GM10266 (cell line): ENCODE results near the gene HHATL.

Experiments used
- DNase-seq: peaks from one replicate; pipeline ENCODE4 v3.0.0; 2012; ENCODE audit errors: extremely low spot score
- TF ChIP-seq, protein P1 (sequence below): IDR thresholded peaks from 2 replicates; pipeline ENCODE4 v1.5.1; 2012; ENCODE audit warnings: mild to moderate bottlenecking, low read depth; ENCODE audit not compliant: control insufficient read depth, insufficient read depth; ENCODE audit errors: missing control alignments

Gene HHATL

DNA sequence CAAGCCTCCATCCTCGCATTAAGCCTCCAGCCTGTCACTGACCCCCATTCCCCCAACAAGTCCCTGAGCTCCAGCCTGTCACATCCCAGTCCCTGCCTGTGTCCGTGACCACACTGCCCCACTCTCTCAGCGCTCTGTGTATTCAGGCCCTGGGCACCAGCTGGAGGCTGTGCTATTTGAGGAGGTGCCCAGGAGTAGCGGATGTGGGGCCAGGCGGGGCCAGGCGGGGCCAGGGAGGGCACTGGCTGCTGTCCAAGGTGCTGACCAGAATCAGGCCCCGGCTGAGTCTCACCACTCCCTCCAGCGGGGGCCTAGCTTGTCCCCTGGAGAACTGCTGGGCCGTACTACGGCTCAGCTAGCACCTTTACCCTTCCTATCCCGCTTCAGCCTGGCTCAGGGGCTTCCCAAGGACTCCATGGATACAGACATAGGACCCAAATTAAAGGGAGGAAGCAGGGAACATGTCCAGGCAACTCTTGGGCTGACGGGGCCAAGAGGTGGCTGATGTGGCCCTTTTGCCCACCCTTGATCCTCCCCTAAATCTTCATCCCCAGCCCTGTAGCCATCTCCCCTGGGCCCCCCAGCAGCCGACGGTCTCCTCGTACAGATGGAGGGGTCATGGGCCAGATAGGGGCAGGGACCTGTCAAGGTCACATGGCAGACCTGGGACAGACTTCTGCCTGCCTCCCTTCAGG lies 1.1 kb downstream of the HHATL start:
- TF ChIP-seq, protein P1, sequence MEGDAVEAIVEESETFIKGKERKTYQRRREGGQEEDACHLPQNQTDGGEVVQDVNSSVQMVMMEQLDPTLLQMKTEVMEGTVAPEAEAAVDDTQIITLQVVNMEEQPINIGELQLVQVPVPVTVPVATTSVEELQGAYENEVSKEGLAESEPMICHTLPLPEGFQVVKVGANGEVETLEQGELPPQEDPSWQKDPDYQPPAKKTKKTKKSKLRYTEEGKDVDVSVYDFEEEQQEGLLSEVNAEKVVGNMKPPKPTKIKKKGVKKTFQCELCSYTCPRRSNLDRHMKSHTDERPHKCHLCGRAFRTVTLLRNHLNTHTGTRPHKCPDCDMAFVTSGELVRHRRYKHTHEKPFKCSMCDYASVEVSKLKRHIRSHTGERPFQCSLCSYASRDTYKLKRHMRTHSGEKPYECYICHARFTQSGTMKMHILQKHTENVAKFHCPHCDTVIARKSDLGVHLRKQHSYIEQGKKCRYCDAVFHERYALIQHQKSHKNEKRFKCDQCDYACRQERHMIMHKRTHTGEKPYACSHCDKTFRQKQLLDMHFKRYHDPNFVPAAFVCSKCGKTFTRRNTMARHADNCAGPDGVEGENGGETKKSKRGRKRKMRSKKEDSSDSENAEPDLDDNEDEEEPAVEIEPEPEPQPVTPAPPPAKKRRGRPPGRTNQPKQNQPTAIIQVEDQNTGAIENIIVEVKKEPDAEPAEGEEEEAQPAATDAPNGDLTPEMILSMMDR: no peak
- DNase-seq: peak; percentile 70

DNA sequence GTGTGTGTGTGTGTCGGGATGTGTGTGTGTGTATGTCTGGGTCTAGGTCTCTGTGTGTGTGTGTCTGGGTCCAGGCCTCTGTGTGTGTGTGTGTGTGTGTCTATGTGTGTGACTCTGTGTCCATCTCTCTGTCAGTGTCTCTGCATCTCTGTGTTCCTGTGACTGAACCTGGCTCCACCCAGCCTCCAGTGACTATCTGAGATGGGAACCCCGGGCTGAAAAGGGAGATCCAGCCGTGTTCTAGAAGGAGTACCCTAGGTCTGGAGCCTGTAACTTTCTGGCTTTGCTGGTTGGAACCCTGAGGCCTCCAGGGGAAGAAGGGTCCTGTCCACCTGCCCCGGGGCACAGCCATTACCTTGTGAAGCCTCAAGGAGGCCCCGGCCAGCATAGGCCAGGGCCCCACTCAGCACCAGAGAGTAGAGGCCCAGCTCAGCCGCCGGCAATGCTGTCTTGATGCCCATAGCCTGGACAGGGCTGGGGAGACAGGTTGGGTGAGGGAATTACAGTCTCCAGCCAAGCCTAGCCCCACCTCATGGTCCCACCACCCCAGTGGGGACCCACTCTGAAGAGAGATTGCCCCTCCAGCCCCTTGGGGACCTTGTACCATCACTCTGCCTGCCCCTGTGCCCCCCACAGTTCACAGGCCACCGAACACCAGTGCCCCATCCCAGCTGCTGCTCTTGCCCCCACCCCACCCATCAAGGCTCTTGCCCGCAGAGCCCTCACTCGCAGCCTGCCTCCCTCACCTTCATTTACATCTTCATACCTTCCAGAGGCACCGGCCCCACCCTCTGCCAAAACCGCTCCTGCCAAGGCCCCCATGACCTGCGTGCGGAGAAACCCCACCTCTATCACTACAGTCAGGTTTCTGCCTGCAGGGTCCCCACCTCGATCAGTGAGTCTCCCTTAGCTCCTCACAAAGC lies 2.0 kb downstream of the HHATL start:
- DNase-seq: no peak
- TF ChIP-seq, protein P1: no peak

DNA sequence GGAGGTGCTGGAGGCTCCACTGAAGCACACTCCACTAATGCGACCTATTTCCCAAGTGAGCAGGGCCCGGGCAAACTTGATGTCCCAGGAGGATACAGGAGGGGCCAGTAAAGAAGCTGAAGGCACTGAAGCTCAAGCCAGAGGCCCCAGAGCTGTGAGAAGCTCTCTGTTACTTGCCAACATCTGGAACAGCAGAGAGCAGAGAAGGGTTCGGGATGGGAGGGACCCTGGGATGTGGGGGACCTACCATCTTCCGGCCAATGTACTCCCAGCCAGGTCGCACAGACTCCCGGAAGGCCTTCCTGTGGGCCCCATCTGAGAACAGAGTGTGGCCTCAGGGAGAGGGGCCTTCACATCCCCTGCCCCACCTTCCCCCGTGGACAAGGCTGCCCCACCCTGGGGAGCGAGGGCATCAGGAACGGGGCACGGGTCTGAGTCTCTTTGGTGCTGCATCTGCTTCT lies 3.1 kb downstream of the HHATL start:
- no peak for DNase-seq
- TF ChIP-seq, protein P1: no peak

DNA sequence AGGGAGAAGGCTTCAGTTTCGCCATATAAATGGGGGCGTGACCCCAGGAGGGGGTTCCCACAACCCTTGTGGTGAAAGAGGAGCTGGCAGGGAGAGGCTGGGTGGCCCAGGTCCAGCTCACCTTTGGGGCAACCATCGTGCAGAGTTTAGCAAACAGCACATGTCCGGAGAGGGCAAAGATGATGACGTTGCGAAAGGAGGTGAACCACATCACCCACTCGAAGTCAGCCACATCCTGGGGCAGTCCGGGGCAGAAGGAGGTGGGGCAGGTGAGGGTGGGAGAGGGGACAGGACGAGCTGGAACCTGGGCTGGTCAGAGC lies 3.7 kb downstream of the HHATL start:
- DNase-seq: no peak
- TF ChIP-seq, protein P1: no peak

DNA sequence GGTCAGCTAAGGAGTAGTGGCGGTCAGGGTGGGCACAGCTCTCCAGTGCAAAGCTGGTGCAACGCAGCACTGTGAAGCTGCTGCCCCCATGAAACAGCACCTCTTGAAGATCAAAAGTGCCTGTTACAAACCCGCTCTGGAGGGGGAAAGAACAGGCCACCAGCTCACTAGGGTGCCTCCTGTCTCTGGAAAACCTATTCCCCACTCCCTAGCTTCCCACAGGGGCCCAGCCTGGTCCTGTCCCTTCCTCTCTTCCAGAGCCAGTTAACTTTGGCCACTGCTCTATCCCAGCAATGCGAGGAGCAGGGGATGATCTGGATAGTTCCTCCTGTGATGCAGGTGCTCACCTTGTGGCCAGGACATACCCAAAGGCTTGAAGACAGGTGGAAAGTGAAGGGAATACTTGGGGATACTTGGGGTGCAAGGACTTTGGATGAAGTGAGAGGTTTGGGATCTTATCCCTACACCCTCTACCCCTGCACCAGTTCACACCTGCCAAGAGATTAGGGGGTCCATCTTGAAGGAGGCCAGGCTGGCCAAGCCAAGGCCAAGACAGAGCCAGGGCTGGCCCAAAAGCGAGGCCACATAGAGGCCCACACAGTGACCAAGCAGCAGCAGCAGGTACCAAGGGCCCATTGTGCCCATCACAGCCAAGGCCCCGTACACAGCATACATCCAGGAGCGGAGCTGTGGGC lies 4.2 kb downstream of the HHATL start:
- TF ChIP-seq, protein P1: no peak

DNA sequence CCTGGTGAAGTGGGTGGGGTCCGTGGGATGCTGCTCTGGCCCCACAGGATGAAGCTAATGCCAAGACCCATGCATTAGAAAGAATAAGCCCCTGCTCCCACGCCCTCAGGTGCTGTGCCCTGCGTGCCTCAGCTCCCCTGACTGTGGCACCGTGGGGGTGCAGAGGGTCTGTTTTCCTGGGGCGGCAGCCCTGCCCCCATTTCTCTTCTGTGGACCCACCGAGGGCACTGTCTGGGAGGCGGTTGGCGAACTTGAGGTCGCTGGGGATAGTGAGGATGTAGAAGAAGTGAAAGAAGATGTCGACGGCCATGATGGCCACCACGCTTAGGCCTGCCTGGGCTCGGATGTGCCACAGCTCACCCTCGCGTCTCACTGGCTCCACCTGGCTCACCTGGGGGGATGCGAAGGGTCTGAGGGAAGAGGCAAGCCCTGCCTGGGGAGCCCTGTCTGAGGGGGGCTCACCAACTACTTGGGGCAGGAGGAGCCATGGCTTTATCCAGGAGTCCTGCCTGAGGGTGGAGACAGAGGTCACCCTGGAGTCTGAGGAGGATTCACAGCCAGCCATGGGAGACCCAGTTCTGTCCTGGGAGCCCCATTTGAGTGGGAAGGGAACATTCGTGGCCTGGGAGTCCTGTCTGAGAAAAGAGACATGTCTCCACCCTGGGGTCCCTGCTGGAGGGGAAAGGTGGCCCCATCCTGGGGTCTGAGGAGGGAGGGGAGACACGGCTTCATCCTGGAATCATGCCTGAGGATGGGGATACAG lies 5.1 kb downstream of the HHATL start:
- DNase-seq: no peak
- TF ChIP-seq, protein P1: no peak

More for the DNA sequence above, 4.2 kb downstream of the HHATL start:
- DNase-seq: no peak
